ENCODE results near the gene CORO7.

- no peak for TF ChIP-seq POLR2A (IDR thresholded peaks at IDR 0.05)
- TF ChIP-seq CTCF (IDR thresholded peaks at IDR 0.05 in 8 of 11, conservative IDR thresholded peaks at IDR 0.05 in 3 of 11): no peak
These were observed 66.0 kb downstream of the CORO7 start for GRCh38 chr16:4350365-4350786.
